Naive thymus-derived CD4-positive, alpha-beta T cell (primary cell): ENCODE measurements around the gene IQUB. TPM values are rescaled to one million over a fixed set of nuclear protein-coding genes. Genes with fewer than 3 reads are reported as not detected.
"Not testable (repeated sequence)": the region's sequence is repeated elsewhere in the genome, so short reads cannot be mapped to it uniquely, and the experiment has no call there.

ENCODE experiments used
- ATAC-seq: fragments of 150-1000 bp; cut with Tn5 transposase; 2 replicates; pipeline ENCODE4 v1.10.0; 2021; ENCODE audit warnings: mild to moderate bottlenecking, moderate library complexity
- CTCF ChIA-PET: fragments of 350-600 bp; sonication (Branson Sonifier 250); formaldehyde crosslinking; loops from one replicate; lab custom pipeline; 2021; ENCODE audit warnings: antibody characterized with exemption; lab: Charles Lee
- POLR2A ChIA-PET: fragments of 350-600 bp; sonication (Branson Sonifier 250); formaldehyde crosslinking; loops from one replicate; lab custom pipeline; 2021; ENCODE audit warnings: antibody characterized with exemption, inconsistent platforms; lab: Charles Lee
- DNase-seq, 9 donors: peaks; one replicate each; pipeline versions ENCODE4 v3.0.0 to v3.0.0-alpha.2; 2020 to 2022; ENCODE audit warnings: mixed read lengths in 1 of 9
- H3K27ac ChIP-seq: one replicate; pipeline ENCODE4 v1.7.0; 2013; ENCODE audit warnings: mild to moderate bottlenecking, low read depth, low read length, moderate library complexity
- H3K27me3 ChIP-seq, 2 donors: one replicate each; pipeline ENCODE4 v1.7.0; 2013; ENCODE audit warnings: low read length in 2 of 2, mild to moderate bottlenecking in 2 of 2, moderate library complexity in 2 of 2; ENCODE audit not compliant: control insufficient read depth in 2 of 2, insufficient read depth in 2 of 2
- H3K36me3 ChIP-seq, 3 experiments: 1 replicate in 2 of 3; 2 replicates in 1 of 3; pipeline ENCODE4 v1.7.0; 2013; ENCODE audit warnings: low read length in 3 of 3, mild to moderate bottlenecking in 3 of 3, moderate library complexity in 1 of 3; ENCODE audit not compliant: insufficient read depth in 3 of 3, control insufficient read depth in 2 of 3
- H3K4me1 ChIP-seq, 2 donors: one replicate each; pipeline ENCODE4 v1.7.0; 2013; ENCODE audit warnings: low read length in 2 of 2, mild to moderate bottlenecking in 2 of 2, moderate library complexity in 1 of 2; ENCODE audit not compliant: control insufficient read depth in 2 of 2, insufficient read depth in 2 of 2
- H3K4me3 ChIP-seq: 2 replicates; pipeline ENCODE4 v1.7.0; 2013; ENCODE audit warnings: mild to moderate bottlenecking, low read length
- H3K9me3 ChIP-seq, 3 experiments: 1 replicate in 2 of 3; 2 replicates in 1 of 3; pipeline ENCODE4 v1.7.0; 2013; ENCODE audit warnings: low read length in 3 of 3; ENCODE audit not compliant: control insufficient read depth in 2 of 3
- H3K27ac Mint-ChIP-seq, 9 donors: one replicate each; pipeline ENCODE4 v1.8.0; 2020 to 2022; ENCODE audit warnings: mixed read lengths in 9 of 9, mild to moderate bottlenecking in 8 of 9, moderate library complexity in 5 of 9, inconsistent platforms in 2 of 9
- H3K27me3 Mint-ChIP-seq, 5 donors: one replicate each; pipeline ENCODE4 v1.8.0; 2021 to 2022; ENCODE audit warnings: mixed read lengths in 5 of 5, mild to moderate bottlenecking in 1 of 5
- H3K36me3 Mint-ChIP-seq, 5 donors: one replicate each; pipeline ENCODE4 v1.8.0; 2020 to 2022; ENCODE audit warnings: mixed read lengths in 5 of 5, mild to moderate bottlenecking in 3 of 5, inconsistent platforms in 1 of 5
- H3K4me1 Mint-ChIP-seq, 7 donors: one replicate each; pipeline ENCODE4 v1.8.0; 2020 to 2022; ENCODE audit warnings: mixed read lengths in 7 of 7, mild to moderate bottlenecking in 3 of 7, inconsistent platforms in 1 of 7
- H3K4me3 Mint-ChIP-seq, 10 donors: one replicate each; pipeline ENCODE4 v1.8.0; 2020 to 2022; ENCODE audit warnings: mild to moderate bottlenecking in 10 of 10, mixed read lengths in 10 of 10, moderate library complexity in 6 of 10, inconsistent platforms in 2 of 10
- H3K9me3 Mint-ChIP-seq, 11 donors: one replicate each; pipeline ENCODE4 v1.8.0; 2020 to 2022; ENCODE audit warnings: mixed read lengths in 11 of 11, mild to moderate bottlenecking in 4 of 11, inconsistent platforms in 1 of 11, moderate library complexity in 1 of 11
- intact Hi-C, 2 donors: fragments of 100-400 bp; cut with micrococcal nuclease; formaldehyde crosslinking; loops; one replicate each; pipeline ENCODE4 v1.15.1; 2023
- polyA plus RNA-seq, 2 donors: library from polyadenylated mRNA; unstranded; fragments of 300-500 nt; fragmentation: Illumina TruSeq; gene quantifications; one replicate each; pipeline ENCODE4 v1.2.3, GENCODE V29; 2021
- total RNA-seq, 6 experiments: library from RNA in 5 of 6; stranded (reverse) in 5 of 6; gene quantifications; 1 replicate in 5 of 6; 2 replicates in 1 of 6; pipeline ENCODE4 v1.2.3 and lab custom pipeline; 2021 to 2026

Gene IQUB
- total and polyA plus RNA-seq, 7 experiments from 2014 or later, result 0.09 to 0.24 TPM; not detected in 5

- Mint-ChIP-seq H3K9me3 (peaks cover 0 to 2% (median 0%) of the 10 kb centered on the region in 11 donors), H3K36me3 (no peaks in the 10 kb centered on the region), H3K27ac (no peak overlapping the region), H3K27me3 (peaks cover 6 to 33% (median 17%) of the 10 kb centered on the region in 5 donors), H3K4me1 (no peaks in the 10 kb centered on the region), H3K4me3 (no peak overlapping the region)
- POLR2A ChIA-PET, result no interaction called here
- CTCF ChIA-PET, result no interaction called here
- Histone ChIP-seq H3K4me3 (no peak overlapping the region), H3K4me1 (no peaks in the 10 kb centered on the region), H3K9me3 (no peaks in the 10 kb centered on the region), H3K36me3 (no peaks in the 10 kb centered on the region), H3K27me3 (no peaks in the 10 kb centered on the region), H3K27ac (no peak overlapping the region)
- DNase-seq (no peak), ATAC-seq (no peak)
- intact Hi-C loops, result no loop called here
Observed at GRCh38 chr7:123485187-123485586, 49.2 kb downstream of the IQUB start.

- ATAC-seq (no peak), DNase-seq (no peak)
- Mint-ChIP-seq H3K9me3 (no peaks in the 10 kb centered on the region), H3K4me1 (no peaks in the 10 kb centered on the region), H3K4me3 (no peak overlapping the region), H3K36me3 (no peaks in the 10 kb centered on the region), H3K27ac (no peak overlapping the region), H3K27me3 (peaks cover 4 to 24% (median 17%) of the 10 kb centered on the region in 5 donors)
- Histone ChIP-seq H3K9me3 (no peaks in the 10 kb centered on the region), H3K36me3 (no peaks in the 10 kb centered on the region), H3K4me3 (no peak overlapping the region), H3K27me3 (no peaks in the 10 kb centered on the region), H3K4me1 (no peaks in the 10 kb centered on the region), H3K27ac (no peak overlapping the region)
- ChIA-PET POLR2A (no interaction called here), CTCF (no interaction called here)
- intact Hi-C loops, result no loop called here
Observed at GRCh38 chr7:123484199-123484598, 50.2 kb downstream of the IQUB start.

- H3K9me3 Mint-ChIP-seq, result peaks cover 0 to 13% (median 4%) of the 10 kb centered on the region in 11 donors
- Histone ChIP-seq H3K27me3 (no peaks in the 10 kb centered on the region), H3K27ac (no peak overlapping the region), H3K4me3 (no peak overlapping the region), H3K36me3 (no peaks in the 10 kb centered on the region), H3K9me3 (no peaks in the 10 kb centered on the region), H3K4me1 (no peaks in the 10 kb centered on the region)
- no peak for DNase-seq
- ChIA-PET CTCF (no interaction called here), POLR2A (no interaction called here)
- no peak overlapping the region for H3K4me3 Mint-ChIP-seq
- intact Hi-C loops, result no loop called here
- no peaks in the 10 kb centered on the region for H3K4me1 Mint-ChIP-seq
- no peak overlapping the region for H3K27ac Mint-ChIP-seq
- H3K27me3 Mint-ChIP-seq, result peaks cover 0 to 44% (median 25%) of the 10 kb centered on the region in 5 donors
- no peaks in the 10 kb centered on the region for H3K36me3 Mint-ChIP-seq
- ATAC-seq, result no peak
Observed at GRCh38 chr7:123480107-123480506, 54.3 kb downstream of the IQUB start.

- ATAC-seq, H3K9me3 ChIP-seq, CTCF ChIA-PET, H3K4me3 ChIP-seq, H3K4me1 ChIP-seq, intact Hi-C loops, H3K4me1 Mint-ChIP-seq, H3K4me3 Mint-ChIP-seq, DNase-seq, H3K27me3 ChIP-seq, H3K36me3 ChIP-seq, POLR2A ChIA-PET, H3K27ac ChIP-seq, H3K36me3 Mint-ChIP-seq, H3K27ac Mint-ChIP-seq: not testable (repeated sequence)
- Mint-ChIP-seq H3K27me3 (peaks cover 0 to 45% (median 28%) of the 10 kb centered on the region in 5 donors), H3K9me3 (peaks cover 0 to 13% (median 4%) of the 10 kb centered on the region in 11 donors)
Observed at GRCh38 chr7:123478056-123478455, 56.3 kb downstream of the IQUB start.

GRCh38 chr7:123472750-123473445 lies 61.5 kb downstream of the IQUB start:
- no peaks in the 10 kb centered on the region for H3K36me3 Mint-ChIP-seq
- POLR2A ChIA-PET, result no interaction called here

GRCh38 chr7:123472327-123472726 lies 62.1 kb downstream of the IQUB start:
- Mint-ChIP-seq H3K27ac (no peak overlapping the region), H3K4me1 (no peaks in the 10 kb centered on the region), H3K4me3 (no peak overlapping the region), H3K9me3 (peaks cover 0 to 13% (median 2%) of the 10 kb centered on the region in 11 donors), H3K27me3 (peaks cover 0 to 33% (median 19%) of the 10 kb centered on the region in 5 donors), H3K36me3 (no peaks in the 10 kb centered on the region)
- Histone ChIP-seq H3K27me3 (no peaks in the 10 kb centered on the region), H3K27ac (no peak overlapping the region), H3K36me3 (no peaks in the 10 kb centered on the region), H3K9me3 (no peaks in the 10 kb centered on the region), H3K4me1 (no peaks in the 10 kb centered on the region), H3K4me3 (no peak overlapping the region)
- CTCF ChIA-PET, result no interaction called here
- DNase-seq, result no peak
- POLR2A ChIA-PET, result no interaction called here
- ATAC-seq, result no peak
- intact Hi-C loops, result no loop called here

More at GRCh38 chr7:123472750-123473445, 61.5 kb downstream of the IQUB start:
- intact Hi-C loops, result no loop called here
- H3K4me3 ChIP-seq, result no peak overlapping the region
- H3K27ac ChIP-seq, result no peak overlapping the region
- no peaks in the 10 kb centered on the region for H3K27me3 ChIP-seq
- Mint-ChIP-seq H3K27me3 (peaks cover 0 to 32% (median 19%) of the 10 kb centered on the region in 5 donors), H3K4me1 (no peaks in the 10 kb centered on the region), H3K4me3 (no peak overlapping the region), H3K27ac (no peak overlapping the region), H3K9me3 (peaks cover 0 to 13% (median 4%) of the 10 kb centered on the region in 11 donors)
- no peaks in the 10 kb centered on the region for H3K36me3 ChIP-seq
- no peaks in the 10 kb centered on the region for H3K4me1 ChIP-seq
- DNase-seq, result no peak
- no peak for ATAC-seq
- CTCF ChIA-PET, result no interaction called here
- no peaks in the 10 kb centered on the region for H3K9me3 ChIP-seq

- CTCF ChIA-PET, result no interaction called here
- no peaks in the 10 kb centered on the region for H3K36me3 ChIP-seq
- no peak overlapping the region for H3K4me3 Mint-ChIP-seq
- POLR2A ChIA-PET, result no interaction called here
- ATAC-seq (no peak), DNase-seq (no peak)
- no peak overlapping the region for H3K27ac ChIP-seq
- H3K4me1 ChIP-seq, result no peaks in the 10 kb centered on the region
- H3K4me1 Mint-ChIP-seq, result peaks cover 0 to 2% (median 0%) of the 10 kb centered on the region in 7 donors
- no peak overlapping the region for H3K4me3 ChIP-seq
- no peaks in the 10 kb centered on the region for H3K9me3 Mint-ChIP-seq
- H3K36me3 Mint-ChIP-seq, result no peaks in the 10 kb centered on the region
- no peak overlapping the region for H3K27ac Mint-ChIP-seq
- intact Hi-C loops, result no loop called here
- H3K27me3 Mint-ChIP-seq, result peaks cover 0 to 16% (median 3%) of the 10 kb centered on the region in 5 donors
- no peaks in the 10 kb centered on the region for H3K9me3 ChIP-seq
- H3K27me3 ChIP-seq, result no peaks in the 10 kb centered on the region
Observed at GRCh38 chr7:123468303-123468702, 66.1 kb downstream of the IQUB start.
